DMS153 (cell line): ENCODE data around the gene CR1L.
"Not testable (repeated sequence)": the region's sequence is repeated elsewhere in the genome, so short reads cannot be mapped to it uniquely, and the experiment has no call there.

ENCODE experiments used
- DNase-seq: peaks from one replicate; lab custom pipeline; 2025; lab: John Stamatoyannopoulos, UW

Gene CR1L

GRCh38 chr1:207644852-207645634 is at the start of gene CR1L:
Gene CR1L, plus strand, starts transcription at chr1:207645133. Its CDS starts 101 bp downstream, at chr1:207645234.
- DNase-seq = peak; percentile 38

GRCh38 chr1:207603777-207604176 is 41.2 kb upstream of the CR1L start:
- DNase-seq = no peak

GRCh38 chr1:207605444-207606361 is 39.2 kb upstream of the CR1L start:
- no peak for DNase-seq

GRCh38 chr1:207606362-207606755 is 38.6 kb upstream of the CR1L start:
- DNase-seq = no peak

- DNase-seq = no peak
Measured at GRCh38 chr1:207612762-207613161, 32.2 kb upstream of the CR1L start.

- DNase-seq = no peak
Measured at GRCh38 chr1:207619871-207620542, 24.9 kb upstream of the CR1L start.

GRCh38 chr1:207620543-207620893 is 24.4 kb upstream of the CR1L start:
- no peak for DNase-seq

GRCh38 chr1:207625504-207626071 is 19.3 kb upstream of the CR1L start:
- DNase-seq = not testable (repeated sequence)

- no peak for DNase-seq
Measured at GRCh38 chr1:207626972-207627337, 18.0 kb upstream of the CR1L start.

- no peak for DNase-seq
Measured at GRCh38 chr1:207627496-207627895, 17.4 kb upstream of the CR1L start.

- no peak for DNase-seq
Measured at GRCh38 chr1:207628776-207629175, 16.2 kb upstream of the CR1L start.

GRCh38 chr1:207631137-207631536 is 13.8 kb upstream of the CR1L start:
- DNase-seq = no peak

GRCh38 chr1:207633226-207633625 is 11.7 kb upstream of the CR1L start:
- no peak for DNase-seq

- not testable (repeated sequence) for DNase-seq
Measured at GRCh38 chr1:207633699-207634289, 11.1 kb upstream of the CR1L start.

- not testable (repeated sequence) for DNase-seq
Measured at GRCh38 chr1:207634293-207634692, 10.6 kb upstream of the CR1L start.

- peak; percentile 52 for DNase-seq
Measured at GRCh38 chr1:207635569-207636186, 9.3 kb upstream of the CR1L start.

GRCh38 chr1:207638487-207639145 is 6.3 kb upstream of the CR1L start:
- not testable (repeated sequence) for DNase-seq

- DNase-seq = not testable (repeated sequence)
Measured at GRCh38 chr1:207639362-207639761, 5.6 kb upstream of the CR1L start.

GRCh38 chr1:207644166-207644851 is 624 bp upstream of the CR1L start:
- DNase-seq = no peak

GRCh38 chr1:207645635-207646081 is 725 bp downstream of the CR1L start:
- DNase-seq = no peak
